GM19452 (cell line): ENCODE measurements around the gene UBQLN4.
"Not testable (repeated sequence)": the region's sequence is repeated elsewhere in the genome, so short reads cannot be mapped to it uniquely, and the experiment has no call there.

ENCODE experiments used
- ATAC-seq: cut with Tn5 transposase; IDR thresholded peaks from one replicate; pipeline ENCODE4 v1.9.1; 2021; ENCODE audit not compliant: unreplicated experiment

UBQLN4 gene

DNA sequence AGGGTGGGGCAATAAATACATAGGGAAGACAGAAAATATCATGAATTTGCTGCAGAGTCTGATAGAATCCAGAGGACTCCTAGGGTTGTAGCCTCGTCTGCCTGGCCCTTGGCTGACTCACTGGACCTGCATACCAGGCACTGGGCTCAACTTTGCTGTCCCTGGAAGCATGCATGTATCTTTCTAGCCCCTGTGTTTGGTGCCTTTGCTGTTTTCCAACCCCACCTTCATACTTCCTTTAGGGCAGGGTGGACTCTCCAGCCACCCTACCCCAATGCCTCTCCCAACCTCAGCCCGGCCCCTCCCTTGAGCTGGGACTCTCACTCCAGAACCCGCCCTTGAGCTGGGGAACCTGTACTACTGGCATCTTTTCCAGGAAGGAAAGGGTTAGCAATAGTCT lies 8.6 kb upstream of the UBQLN4 start:
- no peak for ATAC-seq

DNA sequence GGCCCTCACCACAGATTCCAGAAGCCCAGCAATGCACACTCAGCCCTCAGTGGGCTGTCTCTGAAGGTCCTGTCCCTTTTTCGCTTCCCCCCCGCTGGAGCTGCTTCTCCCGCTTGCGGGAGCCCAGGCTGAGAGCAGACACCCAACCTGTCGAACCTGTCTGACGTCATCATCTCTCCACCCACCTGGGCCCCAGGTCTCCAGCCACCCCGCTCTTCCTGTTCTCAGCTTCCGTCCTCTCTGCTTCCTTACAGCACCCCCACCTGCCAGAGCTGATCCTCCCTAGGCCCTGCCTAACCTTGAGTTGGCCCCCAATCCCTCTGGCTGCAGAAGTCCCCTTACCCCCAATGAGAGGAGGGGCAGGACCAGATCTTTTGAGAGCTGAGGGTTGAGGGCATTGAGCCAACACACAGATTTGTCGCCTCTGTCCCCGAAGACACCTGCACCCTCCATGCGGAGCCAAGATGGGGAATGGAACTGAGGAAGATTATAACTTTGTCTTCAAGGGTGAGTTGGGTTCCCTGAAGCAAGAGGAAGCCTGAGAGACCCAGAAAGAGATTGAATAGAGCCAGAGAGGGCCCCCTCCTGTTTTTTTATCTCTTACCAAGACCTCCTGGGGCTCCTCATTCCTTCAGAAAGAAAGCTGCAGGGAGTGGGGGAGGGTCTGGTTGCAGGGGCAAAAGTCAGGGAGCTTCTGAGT lies 7.5 kb upstream of the UBQLN4 start, which contains the start of gene RAB25:
Gene RAB25 (plus strand): TSS at position 224 of the 700 bp plus-strand sequence. CDS start 241 bp downstream, at position 465.
- no peak for ATAC-seq

DNA sequence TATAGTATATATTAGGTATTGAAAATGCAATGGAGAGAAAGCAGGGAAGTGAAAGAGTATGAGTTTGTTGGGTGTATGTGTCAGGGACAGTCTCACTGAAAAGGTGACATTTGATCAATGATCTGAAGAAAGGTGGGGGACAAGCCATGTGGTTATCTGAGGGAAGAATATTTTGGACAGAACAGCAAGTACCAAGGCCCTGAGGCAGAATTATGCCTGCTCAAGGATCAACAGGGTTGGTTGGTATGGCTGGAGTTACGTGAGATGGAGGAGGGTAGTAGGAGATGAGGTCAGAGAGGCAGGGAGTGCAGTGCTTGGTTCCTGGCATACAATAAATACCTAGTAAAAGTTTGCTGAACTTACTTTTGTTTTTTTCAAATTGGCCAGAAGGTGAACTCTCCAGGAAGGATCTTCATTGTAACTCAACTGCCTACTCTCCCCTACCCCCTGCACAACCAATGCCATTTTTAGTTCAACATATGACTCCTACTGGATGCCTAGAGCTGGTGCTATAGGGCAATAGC lies 2.8 kb upstream of the UBQLN4 start:
- no peak for ATAC-seq

DNA sequence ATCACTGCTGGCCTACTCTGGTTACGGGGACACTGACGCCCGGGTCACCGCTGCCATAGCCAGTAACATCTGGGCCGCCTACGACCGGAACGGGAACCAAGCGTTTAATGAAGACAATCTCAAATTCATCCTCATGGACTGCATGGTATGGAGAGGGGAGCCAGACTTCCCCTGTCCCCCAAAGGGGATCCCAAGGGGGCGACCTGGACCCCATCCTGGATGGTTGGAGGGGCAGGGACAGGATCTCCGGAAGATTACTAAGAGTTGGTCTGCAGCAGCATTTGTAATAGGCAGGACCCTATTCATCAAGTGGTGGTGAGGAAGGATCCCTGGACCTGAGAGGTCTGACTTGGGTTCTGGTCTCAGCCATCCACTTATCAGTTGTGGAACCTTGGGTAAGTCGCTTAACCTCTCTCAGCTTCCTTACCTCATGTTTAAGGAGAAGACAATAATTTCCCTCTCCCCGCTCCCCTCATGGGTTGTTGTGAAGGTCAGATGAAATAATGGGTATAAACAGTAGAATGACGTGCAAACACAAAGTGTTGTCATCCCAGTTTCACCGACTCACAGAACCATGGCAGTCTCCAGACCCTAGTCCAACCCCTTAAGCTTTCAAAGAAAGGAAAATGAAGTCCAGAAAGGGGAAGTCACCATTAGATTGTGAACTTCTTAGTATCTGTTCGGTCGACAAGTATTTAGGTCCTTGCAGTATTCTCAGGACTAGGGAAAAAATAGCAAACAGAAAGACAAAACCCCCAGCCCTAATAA lies 1.9 kb upstream of the UBQLN4 start:
- ATAC-seq, result no peak

DNA sequence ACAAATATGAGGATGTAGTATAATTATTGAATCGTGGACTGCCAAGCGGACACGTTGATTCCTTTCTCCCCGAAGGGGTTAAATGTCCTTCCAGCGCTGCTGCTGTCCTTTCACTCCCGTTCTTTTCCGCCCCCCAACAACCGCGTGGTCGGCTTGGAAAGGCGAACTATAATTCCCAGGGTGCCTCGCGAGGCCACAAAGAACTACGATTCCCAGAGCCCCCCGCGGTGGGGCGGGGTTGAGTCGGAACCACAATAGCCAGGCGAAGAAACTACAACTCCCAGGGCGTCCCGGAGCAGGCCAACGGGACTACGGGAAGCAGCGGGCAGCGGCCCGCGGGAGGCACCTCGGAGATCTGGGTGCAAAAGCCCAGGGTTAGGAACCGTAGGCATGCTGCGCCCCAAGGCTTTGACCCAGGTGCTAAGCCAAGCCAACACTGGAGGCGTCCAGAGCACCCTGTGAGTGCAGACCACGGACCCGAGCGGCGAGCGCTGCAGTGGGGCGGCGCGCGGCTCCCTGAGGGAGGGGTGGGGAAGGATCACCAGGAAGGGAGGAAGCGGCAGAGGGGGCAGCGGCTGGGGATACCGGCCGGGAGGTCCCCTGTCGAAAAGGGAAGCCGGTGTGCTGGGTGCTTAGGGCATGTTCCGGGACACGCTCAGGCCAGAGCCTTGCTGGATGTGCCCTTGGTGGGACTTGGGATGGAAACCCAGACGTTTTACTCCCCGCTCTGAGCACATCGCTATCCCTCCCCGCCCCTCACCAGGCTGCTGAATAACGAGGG lies 1.1 kb upstream of the UBQLN4 start, which contains the start of gene LAMTOR2:
Gene LAMTOR2 (plus strand): TSS at position 283 of the 781 bp plus-strand sequence. CDS start 108 bp downstream, at position 391.
- peak; percentile 77 for ATAC-seq

DNA sequence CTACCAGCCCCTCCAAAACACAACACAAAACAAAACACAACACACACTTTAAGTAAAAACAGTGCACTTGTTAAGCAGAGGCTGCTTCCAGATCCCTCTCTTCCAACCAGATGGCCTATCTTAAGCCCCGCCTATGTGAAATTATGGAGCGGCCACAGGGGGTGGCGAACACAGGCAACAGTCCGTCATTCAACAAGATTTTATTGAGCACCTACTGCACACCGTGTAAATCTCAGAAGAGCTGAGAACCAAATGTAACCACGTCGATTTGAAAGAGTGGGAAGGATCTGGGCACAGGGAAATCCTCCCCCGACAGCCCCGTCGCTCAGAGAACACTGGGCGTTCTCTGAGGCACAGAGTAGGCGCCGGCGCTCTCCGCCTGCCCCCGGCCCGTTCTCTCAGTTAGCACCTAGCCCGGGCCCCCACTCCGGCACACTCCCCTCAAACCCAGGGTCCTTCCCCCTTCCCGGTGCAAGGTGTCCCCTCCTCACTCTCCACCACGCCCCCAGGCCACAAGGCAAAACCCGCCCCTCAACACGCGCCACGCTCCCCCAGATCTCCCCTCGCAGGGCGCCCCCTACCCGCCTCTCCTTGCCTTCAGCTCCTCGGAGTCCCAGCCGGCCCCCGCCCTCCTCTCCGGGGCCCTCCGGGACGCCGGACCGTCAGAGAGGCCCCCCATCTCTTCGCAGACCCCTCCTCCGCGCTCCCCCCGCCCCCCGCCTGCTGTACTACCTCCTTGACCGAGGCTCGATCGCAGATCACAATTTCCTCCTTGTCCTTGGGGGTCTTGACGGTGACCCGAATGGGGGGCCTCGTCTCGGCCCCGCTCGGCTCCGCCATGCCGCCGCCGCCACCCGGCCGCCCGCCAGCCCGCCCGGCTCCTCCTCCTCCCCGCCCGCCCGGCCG lies 483 bp downstream of the UBQLN4 start:
- no peak for ATAC-seq

DNA sequence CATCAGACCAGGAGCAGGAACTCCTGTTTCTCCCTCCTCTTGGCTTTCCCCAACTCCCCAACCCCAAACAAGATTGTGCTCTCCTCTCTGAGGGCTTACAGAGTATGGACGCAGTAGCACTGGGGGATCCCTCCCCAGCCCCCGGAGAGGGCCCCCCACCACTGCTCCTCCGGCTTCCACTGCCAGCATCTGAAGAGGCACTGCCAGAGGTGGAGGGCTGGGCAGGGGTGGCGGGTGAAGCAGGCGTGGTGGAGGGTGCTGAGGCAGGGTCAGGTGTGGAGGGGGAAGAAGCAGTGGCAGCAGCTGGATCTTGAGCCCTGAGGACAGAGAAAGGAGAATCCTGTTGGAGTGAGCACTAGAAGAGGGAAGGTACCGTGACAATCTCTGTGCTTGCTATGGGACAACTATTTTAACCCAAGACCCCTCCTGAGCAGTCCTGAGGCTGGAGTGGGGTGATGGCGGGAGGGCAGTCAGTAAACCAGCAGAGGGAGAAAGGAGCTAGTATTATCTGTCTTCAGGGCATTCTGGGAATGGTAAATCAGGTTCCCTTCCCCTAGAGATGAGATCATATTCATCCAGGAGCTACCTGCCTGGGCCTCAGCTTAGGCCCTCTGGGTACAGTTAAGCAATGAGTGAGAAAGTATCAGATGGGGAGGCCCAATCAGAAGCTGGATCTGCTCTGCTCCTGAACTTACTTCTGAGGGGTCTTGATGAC lies 2.4 kb downstream of the UBQLN4 start:
- no peak for ATAC-seq

DNA sequence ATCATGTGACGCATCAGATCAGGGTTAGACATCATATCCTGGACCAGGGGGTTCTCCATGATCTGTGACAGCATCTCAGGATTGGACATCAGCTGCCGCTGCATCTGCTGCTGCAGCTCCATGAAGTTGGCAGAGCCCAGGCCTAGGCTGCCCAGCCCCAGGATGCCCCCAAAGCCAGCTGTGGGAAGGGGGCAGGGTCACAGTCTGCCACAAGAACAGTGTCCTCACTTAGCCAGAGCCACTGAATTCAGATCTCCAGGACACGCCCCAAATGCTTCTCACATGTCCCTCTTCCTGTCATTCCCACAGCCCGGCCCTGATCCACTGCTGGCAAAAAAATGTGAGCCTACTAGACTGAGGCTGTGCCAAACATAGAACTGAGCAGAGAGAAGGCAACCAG lies 3.2 kb downstream of the UBQLN4 start:
- no peak for ATAC-seq

DNA sequence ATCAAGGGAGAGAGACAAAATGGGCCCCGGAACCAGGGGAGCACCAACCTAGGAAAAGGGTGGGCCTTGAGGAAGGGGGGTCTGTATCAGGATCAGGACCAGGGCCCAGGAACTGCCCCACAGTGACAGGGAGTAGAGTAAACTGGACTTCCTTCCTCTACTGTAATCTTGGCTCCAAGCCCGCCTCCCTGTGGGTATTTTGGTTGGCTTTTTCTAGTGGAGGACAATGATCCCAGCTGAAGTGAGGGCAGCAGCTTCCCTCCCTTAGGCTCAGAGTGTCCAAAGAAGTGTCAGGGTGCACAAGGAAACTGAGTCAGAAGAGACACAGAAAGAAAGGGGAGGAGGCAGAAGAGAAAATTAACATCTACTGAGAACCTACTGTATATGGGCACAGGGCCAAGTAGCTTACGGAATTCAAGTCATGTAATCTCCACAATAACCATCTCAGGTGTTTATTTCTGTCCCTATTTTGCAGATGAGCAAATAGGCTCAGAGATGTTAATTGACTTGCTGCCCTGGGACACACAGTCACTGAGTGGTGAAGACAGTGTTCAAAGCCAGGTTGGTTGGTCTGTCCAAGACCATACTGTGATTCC lies 4.8 kb downstream of the UBQLN4 start:
- ATAC-seq, result no peak

DNA sequence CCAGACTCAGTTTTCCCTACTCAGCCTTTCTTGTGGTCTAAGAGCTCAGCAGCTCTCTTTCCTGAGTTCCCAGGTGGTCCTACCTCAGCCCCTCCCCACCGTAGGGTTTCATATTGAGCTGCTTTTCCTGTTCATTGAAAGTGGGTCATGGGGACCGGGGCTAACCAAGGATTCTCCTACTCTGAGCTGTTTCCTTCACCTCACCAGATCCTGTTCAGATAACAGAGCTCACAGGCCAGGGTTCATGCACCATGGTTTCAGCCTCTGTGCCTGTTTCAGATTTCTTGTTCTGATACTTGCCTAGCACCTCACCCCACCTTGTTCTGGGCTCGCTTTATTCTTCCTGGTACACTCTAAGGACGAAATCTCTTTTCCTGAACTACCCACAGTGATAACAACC lies 8.5 kb downstream of the UBQLN4 start:
- ATAC-seq, result no peak

DNA sequence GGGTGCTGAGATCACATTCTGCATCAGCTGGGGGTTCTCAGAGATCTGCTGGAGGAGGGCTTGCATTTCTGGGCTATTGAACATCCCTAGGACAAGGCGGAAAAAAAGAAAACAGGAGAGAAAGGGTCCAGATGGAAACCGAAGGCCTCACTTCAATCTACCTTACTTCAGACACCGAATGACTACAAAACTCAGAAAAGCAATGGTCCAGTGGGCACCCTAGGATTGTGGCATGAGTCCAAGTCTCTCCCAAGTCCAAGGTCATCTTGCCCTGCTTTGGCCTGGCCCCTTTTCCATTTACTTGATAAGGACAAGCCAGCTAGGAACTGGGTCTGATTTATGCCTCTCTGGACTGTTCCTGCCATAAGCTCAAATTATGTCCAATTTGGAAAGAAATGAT lies 10.8 kb downstream of the UBQLN4 start:
- ATAC-seq, result no peak

DNA sequence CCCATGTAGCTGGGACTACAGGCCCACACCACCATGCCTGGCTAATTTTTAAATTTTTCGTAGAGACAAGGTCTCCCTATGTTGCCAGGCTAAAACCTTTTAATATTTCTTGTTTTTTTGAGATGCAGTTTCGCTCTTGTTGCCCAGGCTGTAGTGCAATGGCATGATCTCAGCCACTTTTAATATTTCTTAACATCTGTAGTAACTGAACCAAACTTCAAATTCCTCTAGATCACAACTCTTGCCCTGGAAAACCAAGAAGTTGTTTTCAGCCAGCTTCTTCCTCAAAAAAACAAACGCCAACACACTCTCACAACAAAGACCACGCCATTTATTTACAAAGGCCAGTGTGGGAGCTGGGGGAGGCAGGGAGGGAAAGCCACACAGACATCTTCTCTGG lies 18.6 kb downstream of the UBQLN4 start:
- not testable (repeated sequence) for ATAC-seq

DNA sequence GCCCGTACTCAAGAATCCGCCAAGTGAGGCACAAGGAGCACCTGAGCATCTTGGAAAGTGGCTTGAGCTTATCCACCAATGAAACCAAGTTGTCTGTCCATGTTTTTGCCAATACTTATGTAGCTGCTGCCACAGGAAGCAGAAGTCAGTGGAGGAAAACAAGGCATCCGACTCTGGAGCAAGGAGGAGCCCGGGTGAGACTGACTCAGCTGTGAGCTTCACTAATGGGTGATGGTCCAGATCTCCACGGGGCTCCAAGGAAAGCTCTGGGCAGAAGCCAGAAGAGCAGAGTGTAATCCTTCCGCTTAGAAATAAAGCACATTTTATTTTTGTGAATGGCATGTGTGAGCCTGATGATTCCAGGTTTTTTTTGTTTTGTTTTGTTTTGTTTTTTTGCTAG lies 20.6 kb downstream of the UBQLN4 start:
- no peak for ATAC-seq

DNA sequence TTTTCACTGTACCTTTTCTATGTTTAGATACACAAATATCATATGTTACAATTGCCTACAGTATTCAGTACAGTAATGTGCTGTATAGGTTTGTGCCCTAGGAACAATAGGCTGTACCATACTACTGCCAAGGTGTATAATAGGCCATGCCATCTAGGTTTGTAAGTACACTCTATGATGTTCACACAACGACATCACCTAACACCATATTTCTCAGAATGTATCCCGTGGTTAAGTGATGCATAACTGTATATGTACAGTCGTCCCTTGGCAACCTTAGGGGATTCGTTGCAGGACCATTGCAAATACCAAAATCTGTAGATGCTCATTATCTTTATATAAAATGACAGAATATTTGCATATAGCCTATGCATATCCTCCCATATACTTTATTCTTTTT lies 27.0 kb downstream of the UBQLN4 start:
- ATAC-seq, result no peak

DNA sequence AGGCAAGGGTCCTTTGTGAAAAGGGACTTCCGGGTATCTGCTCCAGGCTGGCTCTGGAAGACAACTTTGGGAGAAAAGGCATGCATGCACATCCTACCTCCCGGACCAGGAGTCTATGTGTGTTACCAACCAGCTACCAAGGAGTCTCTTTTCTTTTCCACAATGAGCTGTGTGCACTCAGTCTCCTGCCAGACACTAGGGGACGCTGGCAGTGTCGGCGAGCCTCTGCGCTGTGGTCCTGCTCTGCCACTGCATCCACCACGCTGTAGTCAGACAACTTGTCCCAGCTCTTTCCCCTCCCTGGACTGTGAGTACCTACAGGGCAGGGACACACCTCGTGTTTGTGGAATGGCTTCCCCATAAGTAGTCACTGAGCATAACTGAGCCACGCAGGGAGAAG lies 27.7 kb downstream of the UBQLN4 start:
- no peak for ATAC-seq

DNA sequence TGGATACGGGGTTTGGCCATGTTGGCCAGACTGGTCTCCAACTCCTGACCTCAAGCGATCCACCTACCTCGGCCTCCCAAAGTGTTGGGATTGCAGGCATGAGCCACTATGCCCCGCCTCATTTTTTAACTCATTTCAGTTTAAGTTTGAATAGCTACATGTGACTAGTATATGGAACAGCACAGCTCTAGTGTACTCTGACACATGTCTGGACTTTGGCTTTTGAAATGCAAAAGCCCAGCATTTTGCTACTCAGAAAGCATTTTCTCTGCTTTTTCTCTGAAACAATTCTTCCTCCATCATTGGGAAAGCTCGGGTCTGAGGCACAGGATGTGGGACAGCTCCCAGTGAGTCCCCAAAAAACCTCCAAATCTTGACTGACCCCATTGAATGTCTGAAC lies 28.8 kb downstream of the UBQLN4 start:
- no peak for ATAC-seq

DNA sequence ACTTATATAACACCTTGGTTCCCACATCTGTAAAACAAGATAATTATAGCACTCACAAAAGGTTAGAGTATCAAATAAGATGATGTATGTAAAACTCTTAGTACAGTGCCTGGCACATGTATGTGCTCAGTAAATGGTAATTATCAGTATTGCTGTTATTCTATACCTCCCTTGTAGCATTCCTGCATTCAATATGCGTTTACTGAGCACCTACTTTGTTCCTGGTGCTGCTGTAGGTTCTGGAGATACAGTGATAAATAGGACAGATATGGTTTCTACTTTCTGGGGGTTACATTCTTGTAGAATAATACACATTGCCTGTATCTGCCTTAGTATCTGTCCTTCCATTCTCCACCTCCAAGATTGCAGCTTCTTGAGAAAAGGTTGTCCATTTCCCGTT lies 31.6 kb downstream of the UBQLN4 start:
- ATAC-seq, result no peak

DNA sequence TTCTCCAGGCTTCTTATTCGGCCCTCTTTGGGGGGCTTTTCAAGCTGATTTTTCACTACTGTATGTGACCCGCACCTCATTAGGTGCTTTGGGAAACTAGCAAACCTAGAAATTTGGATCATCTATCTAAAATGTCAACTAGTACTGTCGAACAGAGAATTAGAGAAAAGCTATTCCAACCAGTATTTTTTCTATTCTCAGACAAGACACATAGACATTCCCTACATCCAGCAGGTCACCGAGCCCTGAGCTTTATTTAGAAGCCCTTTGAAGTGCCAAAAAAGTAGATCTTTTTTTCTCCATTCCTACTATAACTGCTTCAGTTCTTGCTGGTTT lies 32.5 kb downstream of the UBQLN4 start:
- ATAC-seq, result no peak

DNA sequence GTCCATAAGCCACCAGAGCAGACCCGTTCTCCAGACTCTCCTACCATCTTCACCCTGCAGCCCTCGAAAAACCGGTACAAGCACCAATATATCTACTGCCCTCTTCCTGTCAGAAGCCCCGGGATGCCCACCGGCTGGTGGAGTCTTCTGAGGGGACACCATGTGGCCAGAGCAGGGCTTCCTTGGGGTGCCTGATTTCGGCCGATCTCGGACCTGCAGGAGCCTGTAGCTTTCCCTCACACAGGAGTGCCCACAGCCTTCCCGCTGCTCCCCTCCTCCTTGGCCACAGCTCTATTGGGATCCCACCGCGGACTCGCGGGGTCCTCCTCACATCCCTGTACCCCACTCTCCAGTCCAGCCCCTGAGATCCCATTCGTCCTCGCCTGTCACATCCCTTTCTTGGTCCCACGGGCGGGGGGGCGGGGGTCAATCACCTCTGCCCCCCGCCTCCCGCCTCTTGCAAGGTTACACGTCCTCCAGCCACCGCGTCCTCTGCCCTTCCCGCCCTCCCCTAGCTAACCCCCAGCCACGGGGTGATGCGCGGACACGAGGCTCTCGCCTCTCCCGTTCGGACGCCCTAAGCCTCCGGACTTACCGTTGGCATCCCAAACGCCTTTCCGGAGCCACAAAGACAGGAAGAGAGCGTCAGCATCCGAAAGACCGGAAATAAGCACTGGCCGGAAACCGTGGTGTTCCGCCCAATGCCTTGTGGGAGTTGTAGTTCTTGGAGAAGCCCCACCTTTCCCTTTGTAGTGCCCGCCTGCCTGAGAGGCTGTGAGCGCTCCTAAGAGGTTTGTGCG lies 33.1 kb downstream of the UBQLN4 start, which contains the start of gene SSR2:
Gene SSR2 (minus strand): TSS at position 659 of the 800 bp plus-strand sequence. CDS start 784 bp downstream, outside the sequence.
- peak; percentile 98 for ATAC-seq
